Activated CD8-positive, alpha-beta memory T cell treated with anti-CD3 and anti-CD28 coated beads, Interleukin-2, amount 50 U/mL, for 1 hour (primary cell): ENCODE measurements around the gene GZMM.

Experiments
- DNase-seq: peaks from one replicate; pipeline ENCODE4 v3.0.0-alpha.2; 2020; ENCODE audit errors: extremely low read depth

GZMM gene

GRCh38 chr19:566844-567243 lies 23.0 kb downstream of the GZMM start:
- no peak for DNase-seq

DNA sequence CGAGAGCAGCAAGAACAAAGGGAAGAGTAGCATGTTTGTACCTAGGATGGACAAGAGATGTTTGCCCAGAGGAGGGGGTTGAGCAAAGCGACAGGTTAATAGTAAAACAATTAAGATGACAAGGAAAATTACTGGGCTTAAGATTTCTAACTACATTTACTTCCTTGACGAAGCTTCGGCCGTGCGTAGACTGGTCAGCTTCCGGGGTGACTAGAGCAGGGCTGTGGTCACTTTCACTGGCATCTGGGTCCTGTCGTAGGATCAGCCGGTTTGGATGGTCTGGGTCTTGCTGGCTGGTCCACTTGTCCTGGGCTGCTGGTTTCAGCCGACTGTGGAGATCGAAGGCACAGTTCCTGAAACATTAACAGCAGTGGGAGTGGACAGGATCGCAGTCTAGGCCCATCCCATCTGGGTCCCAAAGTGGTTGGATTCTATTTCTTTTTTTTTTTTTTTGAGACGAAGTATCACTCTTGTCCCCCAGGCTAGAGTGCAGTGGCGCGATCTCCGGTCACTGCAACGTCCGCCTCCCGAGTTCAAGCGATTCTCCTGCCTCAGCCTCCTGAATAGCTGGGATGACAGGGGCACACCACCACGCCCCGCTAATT lies 23.5 kb downstream of the GZMM start:
- no peak for DNase-seq

DNA sequence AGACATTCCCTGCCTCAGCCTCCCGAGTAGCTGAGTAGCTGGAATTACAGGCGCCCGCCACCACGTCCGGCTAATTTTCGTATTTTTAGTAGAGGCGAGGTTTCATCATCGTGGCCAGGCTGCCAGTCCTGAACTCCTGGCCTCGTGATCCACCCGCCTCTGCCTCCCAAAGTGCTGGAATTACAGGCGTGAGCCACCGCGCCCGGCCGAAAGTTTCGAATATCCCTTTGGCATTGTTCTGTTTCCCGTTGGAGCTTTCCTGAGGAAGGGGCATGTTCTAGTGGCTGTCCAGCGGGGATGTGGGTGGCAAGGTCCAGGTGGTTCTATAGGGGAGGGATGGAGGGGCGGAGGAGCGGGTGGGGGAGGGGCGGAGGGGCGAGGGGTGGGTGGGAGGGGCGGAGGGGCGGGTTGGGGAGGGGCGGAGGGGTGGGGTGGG lies 26.4 kb downstream of the GZMM start:
- no peak for DNase-seq

GRCh38 chr19:570937-571565 lies 27.2 kb downstream of the GZMM start:
- DNase-seq: no peak

DNA sequence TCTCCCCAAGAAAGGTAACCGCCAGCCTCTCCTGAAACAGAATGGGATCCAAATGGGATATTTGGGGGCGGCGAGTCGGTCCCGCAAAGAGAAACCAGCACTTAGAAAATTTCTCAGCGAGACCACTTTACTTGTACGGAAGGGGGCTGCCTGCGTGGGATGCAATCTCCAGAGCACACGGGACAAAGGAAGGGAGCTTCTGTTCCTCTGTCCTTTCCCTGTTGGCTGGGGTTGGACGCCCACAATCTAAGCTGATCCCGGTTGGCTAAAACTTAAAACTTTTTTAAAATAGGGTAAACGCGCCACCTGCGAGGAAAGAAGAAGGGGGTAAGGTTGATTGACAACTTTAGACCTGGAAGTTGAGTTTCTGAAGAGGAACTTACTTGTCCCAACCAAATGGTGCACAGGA lies 27.7 kb downstream of the GZMM start:
- no peak for DNase-seq

DNA sequence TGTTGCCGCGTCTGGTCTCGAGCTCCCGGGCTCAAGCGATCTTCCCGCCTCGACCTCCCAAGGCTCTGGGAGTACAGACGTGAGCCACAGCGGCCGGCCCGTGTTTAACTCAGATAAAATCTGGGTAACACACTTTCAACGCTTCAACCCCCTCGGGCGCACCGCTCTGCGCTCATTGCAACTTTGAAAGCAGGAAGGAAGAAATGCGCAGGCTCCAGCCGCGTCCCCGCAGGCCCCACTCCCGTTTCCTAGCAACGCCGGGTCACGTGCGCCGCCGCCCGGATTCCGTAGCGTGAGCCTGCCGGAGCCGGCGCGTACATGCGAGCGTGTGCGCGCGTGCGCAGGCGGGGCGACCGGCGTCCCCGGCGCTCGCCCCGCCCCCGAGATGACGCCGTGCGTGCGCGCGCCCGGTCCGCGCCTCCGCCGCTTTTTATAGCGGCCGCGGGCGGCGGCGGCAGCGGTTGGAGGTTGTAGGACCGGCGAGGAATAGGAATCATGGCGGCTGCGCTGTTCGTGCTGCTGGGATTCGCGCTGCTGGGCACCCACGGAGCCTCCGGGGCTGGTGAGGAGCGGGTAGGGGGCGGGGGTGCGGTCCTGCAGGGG lies 28.4 kb downstream of the GZMM start, which contains the start of gene BSG:
Gene BSG (plus strand): TSS at position 457 of the 603 bp plus-strand sequence. CDS start 39 bp downstream, at position 496.
- peak; percentile 91 for DNase-seq

- no peak for DNase-seq
These were observed 29.1 kb downstream of the GZMM start for GRCh38 chr19:572743-573518.

DNA sequence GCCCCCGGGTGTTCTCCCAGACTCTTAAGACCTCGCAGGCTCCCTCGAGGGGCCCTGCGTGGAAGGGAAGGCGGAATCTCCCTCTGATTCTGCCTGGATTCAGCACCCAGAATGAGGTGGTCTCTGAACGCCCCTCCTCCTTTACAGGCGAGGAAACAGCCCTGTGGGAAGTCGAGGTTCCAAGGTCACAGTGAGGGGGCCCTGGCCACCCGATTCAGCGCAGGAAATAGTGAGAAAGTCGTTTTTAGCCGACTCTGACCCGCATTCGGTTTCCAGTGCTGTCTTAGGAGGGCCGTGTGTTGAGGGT lies 29.6 kb downstream of the GZMM start:
- no peak for DNase-seq

DNA sequence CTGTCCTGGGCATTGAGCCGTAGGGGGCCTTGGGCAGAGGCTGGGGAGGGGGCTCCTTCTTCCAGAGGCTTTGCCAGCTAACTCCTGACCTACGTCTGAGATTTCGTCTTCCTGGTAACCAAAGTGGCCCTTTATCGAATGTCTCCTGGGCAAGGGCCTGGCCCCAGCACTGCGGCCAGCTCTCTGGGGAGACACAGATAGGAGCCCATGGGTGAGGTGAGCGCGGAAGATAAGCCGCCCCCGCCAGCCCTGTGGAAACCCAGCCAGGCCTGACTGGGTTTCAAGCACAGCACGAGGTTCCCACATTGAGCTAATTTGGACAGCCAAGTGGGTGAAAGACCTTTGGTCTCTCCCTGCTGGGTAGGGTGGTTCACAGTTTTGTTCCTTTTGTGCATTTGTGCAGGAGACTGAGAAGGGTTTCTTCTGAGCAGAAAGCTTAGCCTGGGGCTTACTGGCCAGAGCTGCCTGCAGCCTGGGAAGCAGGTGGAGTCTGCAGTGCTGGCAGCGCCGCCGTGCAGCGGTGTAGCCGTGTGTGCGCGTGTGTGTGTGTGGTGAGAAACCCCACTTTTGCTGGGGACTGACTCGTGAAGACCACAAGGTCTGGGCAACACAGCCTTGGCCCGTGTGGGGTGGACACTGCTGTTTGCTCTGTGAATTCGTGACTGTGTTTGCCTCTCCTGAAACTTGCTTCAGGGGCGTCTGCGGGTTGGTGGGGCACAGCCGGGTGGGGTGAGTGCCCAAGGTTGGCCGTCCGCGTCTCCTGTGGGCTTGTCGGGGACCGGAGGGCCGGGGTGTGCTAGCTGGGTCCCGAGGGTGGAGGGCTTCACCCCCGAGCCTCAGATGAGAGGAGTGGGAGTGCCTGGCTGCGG lies 31.0 kb downstream of the GZMM start:
- no peak for DNase-seq

DNA sequence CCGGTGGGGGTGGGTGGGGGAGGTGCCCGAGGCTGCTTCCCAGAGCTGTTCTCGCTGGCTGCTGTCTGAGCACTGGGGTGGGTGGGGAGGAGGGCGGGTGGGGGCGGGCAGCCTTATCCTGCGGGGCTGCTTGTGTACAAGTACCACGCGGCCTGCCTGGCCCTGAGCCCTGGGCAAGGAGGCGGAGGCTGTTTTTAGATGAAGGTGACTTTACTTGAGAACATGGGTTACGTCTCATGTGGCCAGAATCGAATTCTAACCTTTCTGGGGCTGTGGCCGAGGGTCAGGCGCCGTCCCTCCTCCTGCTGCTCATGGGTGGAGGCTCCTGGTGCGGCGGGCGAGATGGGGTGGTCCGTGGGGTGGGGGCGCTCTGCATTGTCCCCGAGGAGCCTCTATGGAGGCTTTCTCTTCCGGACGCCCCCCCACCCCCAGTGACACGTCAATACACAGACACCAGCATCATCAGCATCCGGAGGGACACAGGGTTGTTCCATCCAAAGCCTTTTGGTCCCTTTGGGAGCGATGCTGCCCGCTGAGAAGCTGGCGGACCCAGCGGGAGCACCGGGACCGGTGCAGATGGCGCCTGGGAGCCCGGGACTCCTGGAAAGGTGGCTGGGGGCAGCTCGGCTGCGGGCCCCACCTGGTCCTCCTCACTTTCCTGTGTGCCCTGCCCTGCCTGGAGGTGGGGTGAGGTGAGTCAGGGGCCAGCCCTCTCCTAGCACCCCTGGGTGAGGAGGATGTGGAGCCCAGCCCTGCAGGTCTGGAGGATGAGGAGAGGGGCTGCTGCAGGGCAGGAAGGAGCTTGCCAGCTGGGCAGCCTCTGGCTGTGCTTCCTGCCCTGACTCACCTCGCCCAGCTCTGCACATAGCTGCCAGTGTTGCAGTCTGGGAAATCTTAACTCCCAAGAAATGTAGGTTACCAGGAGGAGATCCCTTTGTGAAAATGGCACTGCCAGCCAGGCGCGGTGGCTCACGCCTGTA lies 32.0 kb downstream of the GZMM start:
- DNase-seq: no peak

GRCh38 chr19:576768-577438 lies 33.0 kb downstream of the GZMM start:
- no peak for DNase-seq

DNA sequence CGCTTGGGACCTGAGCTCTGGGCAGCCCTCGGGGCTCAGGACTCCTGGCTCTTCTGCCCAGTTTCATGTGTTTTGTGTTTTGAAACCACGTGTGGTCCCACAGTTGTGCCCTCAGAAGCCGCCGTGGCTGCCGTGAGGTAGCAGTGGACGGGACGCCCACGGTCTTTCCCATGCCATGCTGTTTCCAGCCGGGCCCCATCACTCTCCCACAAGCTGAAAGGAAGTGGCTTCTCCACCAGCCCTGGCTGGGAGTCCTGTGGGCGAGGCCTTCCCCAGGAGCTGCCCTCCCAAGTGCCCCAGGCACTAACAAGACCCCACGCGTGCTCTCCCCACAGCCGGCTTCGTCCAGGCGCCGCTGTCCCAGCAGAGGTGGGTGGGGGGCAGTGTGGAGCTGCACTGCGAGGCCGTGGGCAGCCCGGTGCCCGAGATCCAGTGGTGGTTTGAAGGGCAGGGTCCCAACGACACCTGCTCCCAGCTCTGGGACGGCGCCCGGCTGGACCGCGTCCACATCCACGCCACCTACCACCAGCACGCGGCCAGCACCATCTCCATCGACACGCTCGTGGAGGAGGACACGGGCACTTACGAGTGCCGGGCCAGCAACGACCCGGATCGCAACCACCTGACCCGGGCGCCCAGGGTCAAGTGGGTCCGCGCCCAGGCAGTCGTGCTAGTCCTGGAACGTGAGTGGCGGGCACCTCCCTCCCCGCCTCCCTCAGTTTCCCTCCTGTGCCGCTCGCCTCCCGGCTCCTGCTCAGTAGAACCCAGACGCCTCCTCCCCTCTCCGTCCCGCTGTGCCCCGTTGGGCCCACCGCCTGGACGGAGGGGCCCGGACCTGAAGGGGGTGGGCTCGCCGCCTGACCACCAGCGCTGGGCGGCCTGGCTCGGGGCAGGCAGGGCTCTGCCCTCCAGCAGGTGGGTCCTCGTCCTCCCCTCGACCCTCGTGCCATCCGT lies 33.9 kb downstream of the GZMM start:
- no peak for DNase-seq

DNA sequence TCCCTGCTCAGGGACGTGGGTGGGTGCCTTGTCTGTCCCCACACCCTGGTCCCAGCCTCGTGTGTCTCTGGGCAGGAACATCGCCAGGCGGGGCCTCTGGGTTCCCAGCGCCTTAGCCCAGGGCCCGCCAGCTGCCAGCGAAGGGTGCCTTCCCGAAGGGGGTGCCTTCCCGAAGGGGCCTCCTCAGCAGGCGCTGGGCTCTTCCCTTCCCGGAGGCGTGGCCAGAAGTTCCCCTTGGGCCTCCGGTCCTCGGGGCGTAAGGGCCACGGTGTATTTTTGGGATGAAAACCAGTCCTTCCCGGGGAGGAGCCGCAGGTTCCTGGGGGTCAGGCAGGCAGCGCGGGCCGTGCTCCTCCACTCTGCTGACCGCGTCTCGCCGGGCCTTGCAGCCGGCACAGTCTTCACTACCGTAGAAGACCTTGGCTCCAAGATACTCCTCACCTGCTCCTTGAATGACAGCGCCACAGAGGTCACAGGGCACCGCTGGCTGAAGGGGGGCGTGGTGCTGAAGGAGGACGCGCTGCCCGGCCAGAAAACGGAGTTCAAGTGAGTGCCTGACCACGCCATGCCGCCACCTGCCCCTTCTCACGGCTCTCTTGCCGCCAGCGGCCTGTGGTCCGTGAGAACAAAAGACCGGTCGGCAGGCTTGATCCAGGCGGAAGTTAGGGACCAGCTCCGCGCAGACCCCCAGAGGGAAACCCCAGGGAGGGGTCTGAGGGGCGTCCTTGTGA lies 35.4 kb downstream of the GZMM start:
- no peak for DNase-seq

DNA sequence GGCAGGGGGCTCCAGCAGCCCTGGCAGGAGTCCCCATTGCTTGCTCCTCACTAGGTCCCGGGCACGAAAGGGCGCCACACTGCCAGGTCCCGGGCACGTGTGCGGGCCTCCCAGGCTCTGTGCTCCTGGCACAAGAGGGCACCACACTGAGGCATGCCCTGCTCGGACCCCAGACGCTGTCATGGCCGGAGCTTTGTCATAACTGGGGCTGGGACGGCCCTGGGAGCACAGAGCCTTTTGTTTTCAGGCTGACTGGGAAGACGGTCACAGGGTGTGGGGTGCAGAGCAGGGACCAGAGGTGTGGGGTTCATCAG lies 35.9 kb downstream of the GZMM start:
- no peak for DNase-seq

GRCh38 chr19:580274-580835 lies 36.5 kb downstream of the GZMM start:
- no peak for DNase-seq

GRCh38 chr19:581399-582111 lies 37.7 kb downstream of the GZMM start:
- DNase-seq: no peak

GRCh38 chr19:582497-583197 lies 38.8 kb downstream of the GZMM start:
- no peak for DNase-seq
